ENCODE data around the gene ASTN2.

ASTN2 gene

GRCh38 chr9:117451311-117451710 lies 36.5 kb upstream of the ASTN2 start:
- Histone ChIP-seq H3K36me3 (no peaks in the 10 kb centered on the region), H3K27me3 (no peaks in the 10 kb centered on the region), H4K20me1 (no peaks in the 10 kb centered on the region), H3K9ac (no peak overlapping the region), H3K4me3 (no peak overlapping the region), H3K9me3 (replicated peaks in 1 of 11) (no peaks in the 10 kb centered on the region), H3K27ac (no peak overlapping the region), H3K4me2 (no peak overlapping the region), H3K4me1 (no peaks in the 10 kb centered on the region)
- TF ChIP-seq Cebpa-rat (IDR thresholded peaks at IDR 0.05): no peak

- H3K4me1 ChIP-seq: no peaks in the 10 kb centered on the region
- no peak for TF ChIP-seq Cebpa-rat (IDR thresholded peaks at IDR 0.05)
- H3K27me3 ChIP-seq: no peaks in the 10 kb centered on the region
- no peak overlapping the region for H3K4me3 ChIP-seq
- no peaks in the 10 kb centered on the region for H3K9me3 ChIP-seq (replicated peaks in 1 of 11)
- no peak overlapping the region for H3K4me2 ChIP-seq
- H3K9ac ChIP-seq: no peak overlapping the region
- H3K27ac ChIP-seq: no peak overlapping the region
- H3K36me3 ChIP-seq: no peaks in the 10 kb centered on the region
- no peaks in the 10 kb centered on the region for H4K20me1 ChIP-seq
Measured at GRCh38 chr9:117448066-117448465, 33.2 kb upstream of the ASTN2 start.

- Histone ChIP-seq H3K4me2 (no peak overlapping the region), H4K20me1 (no peaks in the 10 kb centered on the region), H3K4me3 (no peak overlapping the region), H3K36me3 (no peaks in the 10 kb centered on the region), H3K9me3 (replicated peaks in 1 of 11) (no peaks in the 10 kb centered on the region), H3K27ac (no peak overlapping the region), H3K27me3 (no peaks in the 10 kb centered on the region), H3K9ac (no peak overlapping the region), H3K4me1 (no peaks in the 10 kb centered on the region)
- no peak for TF ChIP-seq Cebpa-rat (IDR thresholded peaks at IDR 0.05)
Measured at GRCh38 chr9:117445631-117446030, 30.8 kb upstream of the ASTN2 start.

- no peaks in the 10 kb centered on the region for H3K27me3 ChIP-seq
- H3K4me2 ChIP-seq: no peak overlapping the region
- H3K4me1 ChIP-seq: no peaks in the 10 kb centered on the region
- no peak overlapping the region for H3K4me3 ChIP-seq
- H3K9me3 ChIP-seq (replicated peaks in 1 of 11): no peaks in the 10 kb centered on the region
- TF ChIP-seq Cebpa-rat (IDR thresholded peaks at IDR 0.05): no peak
- no peaks in the 10 kb centered on the region for H3K36me3 ChIP-seq
- no peak overlapping the region for H3K27ac ChIP-seq
- no peak overlapping the region for H3K9ac ChIP-seq
- no peaks in the 10 kb centered on the region for H4K20me1 ChIP-seq
Measured at GRCh38 chr9:117444501-117444900, 29.6 kb upstream of the ASTN2 start.

GRCh38 chr9:117437283-117437682 lies 22.4 kb upstream of the ASTN2 start:
- no peak for TF ChIP-seq Cebpa-rat (IDR thresholded peaks at IDR 0.05)
- Histone ChIP-seq H3K4me2 (peak overlapping the region in 3 of 11 experiments; percentile 15 to 27 (median 20); a peak in 3 of 22 replicates), H3K27me3 (no peaks in the 10 kb centered on the region), H3K4me1 (peaks cover 0 to 16% (median 0%) of the 10 kb centered on the region in 10 experiments; a peak in 6 of 20 replicates), H3K36me3 (no peaks in the 10 kb centered on the region), H3K4me3 (no peak overlapping the region), H3K27ac (no peak overlapping the region), H3K9me3 (replicated peaks in 1 of 11) (no peaks in the 10 kb centered on the region), H3K9ac (no peak overlapping the region), H4K20me1 (no peaks in the 10 kb centered on the region)

- Histone ChIP-seq H3K36me3 (no peaks in the 10 kb centered on the region), H3K9ac (no peak overlapping the region), H3K27me3 (no peaks in the 10 kb centered on the region), H4K20me1 (no peaks in the 10 kb centered on the region), H3K4me3 (no peak overlapping the region), H3K4me1 (peaks cover 0 to 16% (median 0%) of the 10 kb centered on the region in 10 experiments; a peak in 6 of 20 replicates), H3K4me2 (no peak overlapping the region), H3K27ac (no peak overlapping the region), H3K9me3 (replicated peaks in 1 of 11) (no peaks in the 10 kb centered on the region)
- no peak for TF ChIP-seq Cebpa-rat (IDR thresholded peaks at IDR 0.05)
Measured at GRCh38 chr9:117435630-117436261, 20.9 kb upstream of the ASTN2 start.

GRCh38 chr9:117434566-117434965 lies 19.7 kb upstream of the ASTN2 start:
- Histone ChIP-seq H3K4me3 (no peak overlapping the region), H3K36me3 (no peaks in the 10 kb centered on the region), H3K4me2 (peak overlapping the region in 3 of 11 experiments; percentile 11 to 26 (median 13); a peak in 2 of 22 replicates), H4K20me1 (no peaks in the 10 kb centered on the region), H3K9me3 (replicated peaks in 1 of 11) (no peaks in the 10 kb centered on the region), H3K27me3 (no peaks in the 10 kb centered on the region), H3K27ac (no peak overlapping the region), H3K4me1 (peaks cover 0 to 16% (median 0%) of the 10 kb centered on the region in 10 experiments; a peak in 6 of 20 replicates), H3K9ac (no peak overlapping the region)
- TF ChIP-seq Cebpa-rat (IDR thresholded peaks at IDR 0.05): no peak

- no peaks in the 10 kb centered on the region for H3K9me3 ChIP-seq (replicated peaks in 1 of 11)
- TF ChIP-seq Cebpa-rat (IDR thresholded peaks at IDR 0.05): peak in 3 of 11 experiments; percentile 7 to 78 (median 19); a peak in 2 of 22 replicates
- peaks cover 0 to 18% (median 0%) of the 10 kb centered on the region in 10 experiments; a peak in 6 of 20 replicates for H3K4me1 ChIP-seq
- H3K4me3 ChIP-seq: no peak overlapping the region
- H3K36me3 ChIP-seq: no peaks in the 10 kb centered on the region
- H3K27me3 ChIP-seq: no peaks in the 10 kb centered on the region
- no peak overlapping the region; a peak in 1 of 22 replicates for H3K27ac ChIP-seq
- H4K20me1 ChIP-seq: no peaks in the 10 kb centered on the region
- no peak overlapping the region for H3K4me2 ChIP-seq
- H3K9ac ChIP-seq: no peak overlapping the region
Measured at GRCh38 chr9:117430813-117431212, 16.0 kb upstream of the ASTN2 start.

- H3K4me1 ChIP-seq: 0 out of 20 replicates have a peak, but pooled peaks cover 0 to 7% (median 0%) of the 10 kb centered on the region in 10 experiments
- no peak for TF ChIP-seq Cebpa-rat (IDR thresholded peaks at IDR 0.05)
- 0 out of 22 replicates have a peak overlapping the region, but pooled peaks of 1 of the 11 experiments have one; percentile 2 for H3K4me2 ChIP-seq
- H3K9me3 ChIP-seq (replicated peaks in 1 of 11): no peaks in the 10 kb centered on the region
- no peaks in the 10 kb centered on the region for H3K27me3 ChIP-seq
- no peak overlapping the region for H3K4me3 ChIP-seq
- no peaks in the 10 kb centered on the region for H3K36me3 ChIP-seq
- no peaks in the 10 kb centered on the region for H4K20me1 ChIP-seq
- H3K9ac ChIP-seq: no peak overlapping the region
- H3K27ac ChIP-seq: no peak overlapping the region
Measured at GRCh38 chr9:117427357-117427913, 12.6 kb upstream of the ASTN2 start.

GRCh38 chr9:117425566-117425965 lies 10.7 kb upstream of the ASTN2 start:
- no peak overlapping the region for H3K4me3 ChIP-seq
- H3K27ac ChIP-seq: no peak overlapping the region
- no peaks in the 10 kb centered on the region for H3K36me3 ChIP-seq
- H3K9ac ChIP-seq: no peak overlapping the region
- no peaks in the 10 kb centered on the region for H3K9me3 ChIP-seq (replicated peaks in 1 of 11)
- no peak for TF ChIP-seq Cebpa-rat (IDR thresholded peaks at IDR 0.05)
- no peak overlapping the region for H3K4me2 ChIP-seq
- no peaks in the 10 kb centered on the region for H4K20me1 ChIP-seq
- H3K27me3 ChIP-seq: no peaks in the 10 kb centered on the region
- 0 out of 20 replicates have a peak, but pooled peaks cover 0 to 7% (median 0%) of the 10 kb centered on the region in 10 experiments for H3K4me1 ChIP-seq

Data from BLaER1 treated with 17β-estradiol and CSF1 and Interleukin-3, amounts not matched to agents 10 nM and 100 nM (cell line).